Breast epithelium (tissue), 3 donors: ENCODE measurements around the gene NTRK2.
A peak's percentile ranks its signal among the peaks of the same experiment; 100 is the strongest.

ENCODE experiments used
- CTCF ChIP-seq, 3 donors: fragments of 450-650 bp; IDR thresholded peaks; one replicate each; pipeline ENCODE4 v1.5.1; 2016 to 2017; ENCODE audit warnings: antibody characterized with exemption in 3 of 3, mild to moderate bottlenecking in 3 of 3, moderate library complexity in 3 of 3
- POLR2A ChIP-seq: fragments of 450-650 bp; IDR thresholded peaks from one replicate; pipeline ENCODE4 v1.6.1; 2016; ENCODE audit warnings: antibody characterized with exemption, mild to moderate bottlenecking, moderate library complexity
- POLR2AphosphoS5 ChIP-seq, 3 donors: sonication (generic); formaldehyde crosslinking; IDR thresholded peaks; one replicate each; pipeline ENCODE4 v1.6.1; 2017; ENCODE audit warnings: antibody characterized with exemption in 3 of 3

DNA sequence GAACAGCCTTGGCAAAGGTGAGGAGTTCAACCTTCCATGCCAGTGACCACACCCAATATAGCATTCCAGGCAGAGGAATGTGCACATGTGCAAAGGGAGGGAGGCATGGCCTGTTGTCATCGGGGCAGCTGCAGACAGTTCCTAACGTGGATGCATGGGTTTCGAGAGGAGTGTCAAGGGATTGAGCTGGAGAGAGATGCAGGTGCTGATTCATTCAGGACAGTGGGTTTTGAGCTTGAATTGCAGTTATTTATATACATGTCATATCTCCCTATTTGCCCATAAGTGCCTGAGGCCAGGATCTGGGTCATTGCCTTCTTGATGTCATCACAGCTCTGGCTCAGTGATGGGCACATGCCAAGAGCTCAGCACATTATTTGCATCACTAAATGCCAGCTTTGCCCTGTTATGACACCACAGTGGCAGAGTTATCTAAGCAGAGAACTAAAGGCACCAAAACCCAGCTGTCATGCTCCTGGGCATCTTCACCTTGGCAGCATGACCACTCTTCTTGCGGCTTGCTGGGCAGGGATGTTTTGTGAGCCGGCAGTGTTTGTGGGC lies 278.0 kb downstream of the NTRK2 start:
- TF ChIP-seq POLR2A (no peak), CTCF (IDR thresholded peaks at IDR 0.05) (no peak), POLR2AphosphoS5 (IDR thresholded peaks at IDR 0.05) (peak in 1 of 3 donors; percentile 62)
